Stimulated activated CD4-positive, alpha-beta T cell treated with anti-CD3 and anti-CD28 coated beads, Interleukin-12 subunit alpha, Interleukin-12 subunit beta, amount 100 ng/mL, for 48 hours (primary cell): ENCODE results near the gene FOXI3.
"Not testable (repeated sequence)": the region's sequence is repeated elsewhere in the genome, so short reads cannot be mapped to it uniquely, and the experiment has no call there.

Experiments used
- DNase-seq, 3 donors: peaks; one replicate each; pipeline ENCODE4 v3.0.0-alpha.2; 2020; ENCODE audit warnings: low read depth in 2 of 3, low spot score in 1 of 3

Gene FOXI3

DNA sequence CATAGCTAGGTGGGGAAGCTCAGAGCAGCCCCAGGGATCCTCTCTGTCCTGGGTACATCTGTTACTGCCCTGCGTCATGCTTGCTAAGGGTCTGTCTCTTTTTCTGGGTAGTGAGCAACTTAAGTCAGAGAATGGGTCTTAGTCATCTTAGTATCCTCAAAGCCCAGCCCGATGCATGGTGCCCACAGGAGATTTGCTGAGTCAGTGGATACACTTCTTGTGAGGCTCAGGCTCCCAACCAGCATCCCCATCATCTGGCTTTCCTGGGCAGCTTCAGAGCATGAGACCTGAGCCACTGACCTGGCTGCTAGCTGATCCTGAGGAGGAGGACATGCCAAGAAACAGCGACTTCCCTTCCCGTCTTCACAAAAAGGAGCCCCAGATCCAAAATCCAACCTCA lies 10.0 kb downstream of the FOXI3 start:
- DNase-seq: no peak

DNA sequence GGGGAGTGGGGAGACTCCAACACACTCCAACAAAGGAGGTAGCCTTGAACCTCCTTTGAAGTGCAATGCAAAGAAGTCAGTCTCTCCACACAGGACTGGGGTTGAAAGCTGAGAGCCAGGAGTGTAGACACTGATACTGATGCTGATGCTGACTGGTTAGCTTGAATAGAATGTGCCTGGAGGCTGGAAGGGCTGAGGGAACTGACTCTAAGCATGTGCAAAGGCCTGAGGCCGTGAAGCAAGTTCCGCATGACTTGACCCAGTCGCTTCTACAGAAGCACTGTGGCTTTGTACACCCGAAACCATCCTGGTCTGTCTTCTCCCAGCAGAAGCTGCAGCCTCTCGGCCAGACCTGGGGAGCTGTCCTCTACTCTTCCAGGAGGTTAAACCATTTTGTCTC lies 10.4 kb downstream of the FOXI3 start:
- DNase-seq: no peak

DNA sequence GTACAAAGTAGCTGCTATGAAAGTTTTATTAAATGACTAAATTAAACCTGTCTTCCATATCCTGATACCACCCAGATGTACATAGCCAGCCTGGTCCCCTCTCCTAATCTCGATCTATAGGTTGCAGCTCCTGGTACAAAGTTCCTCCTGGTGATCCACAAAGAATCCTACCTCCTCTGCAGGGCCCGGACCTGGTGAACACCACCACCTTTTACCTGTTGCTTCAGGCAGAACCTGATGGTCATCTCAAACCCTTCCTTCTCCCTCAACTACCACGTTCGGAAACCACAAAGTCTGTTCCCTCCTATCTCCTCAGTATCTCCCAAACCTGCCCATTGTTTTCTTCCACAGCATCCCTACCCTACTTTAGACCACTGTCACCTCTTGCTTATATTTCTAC lies 15.5 kb downstream of the FOXI3 start:
- DNase-seq: no peak

DNA sequence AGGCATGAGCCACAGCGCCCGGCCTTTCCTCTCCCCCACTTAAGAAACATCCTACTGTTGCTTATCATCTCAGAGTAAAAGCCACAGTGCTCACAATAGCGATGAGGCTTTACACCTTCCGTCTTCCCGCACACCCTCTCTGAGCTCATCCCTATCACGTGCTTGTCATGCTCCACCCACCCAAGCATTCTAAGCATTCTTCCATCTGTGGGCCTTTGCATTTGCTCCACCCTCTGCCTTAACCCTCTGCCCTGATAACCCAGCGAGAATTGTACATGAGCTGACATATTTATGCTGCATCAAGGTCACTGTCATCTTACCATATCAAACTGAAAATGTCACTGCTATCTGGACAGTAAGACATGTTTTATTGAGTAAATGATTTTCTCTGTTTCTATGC lies 22.6 kb downstream of the FOXI3 start:
- DNase-seq: no peak

DNA sequence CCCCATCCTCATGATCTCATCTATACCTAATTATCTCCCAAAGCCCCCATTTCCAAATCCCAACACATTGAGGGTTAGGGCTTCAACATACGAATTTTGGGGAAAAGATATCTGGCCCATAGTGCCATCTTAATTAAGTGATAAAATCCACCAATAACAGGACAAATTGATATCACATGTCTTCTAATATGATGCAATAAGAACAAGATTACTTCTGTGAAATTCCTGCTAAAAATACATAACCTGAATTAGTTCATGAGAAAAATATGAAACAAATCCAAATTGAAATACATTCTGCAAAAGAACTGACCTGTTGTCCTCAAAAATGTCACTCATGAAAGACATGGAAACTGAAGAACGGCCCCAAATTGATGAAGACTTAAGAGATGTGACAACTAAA lies 28.8 kb downstream of the FOXI3 start:
- DNase-seq: no peak

DNA sequence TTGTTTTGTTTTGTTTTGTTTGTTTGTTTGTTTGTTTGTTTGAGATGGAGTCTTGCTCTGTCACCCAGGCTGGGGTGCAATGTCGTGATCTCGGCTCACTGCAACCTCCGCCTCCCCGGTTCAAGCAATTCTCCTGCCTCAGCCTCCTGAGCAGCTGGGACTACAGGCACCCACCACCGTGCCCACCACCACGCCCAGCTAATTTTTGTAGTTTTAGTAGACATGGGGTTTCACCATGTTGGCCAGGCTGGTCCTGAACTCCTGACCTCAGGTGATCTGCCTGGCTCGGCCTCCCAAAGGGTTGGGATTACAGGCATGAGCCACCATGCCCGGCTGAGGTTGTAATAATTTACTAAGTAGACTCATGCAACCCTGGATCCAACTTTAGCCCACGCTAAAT lies 33.4 kb downstream of the FOXI3 start:
- DNase-seq: not testable (repeated sequence)

DNA sequence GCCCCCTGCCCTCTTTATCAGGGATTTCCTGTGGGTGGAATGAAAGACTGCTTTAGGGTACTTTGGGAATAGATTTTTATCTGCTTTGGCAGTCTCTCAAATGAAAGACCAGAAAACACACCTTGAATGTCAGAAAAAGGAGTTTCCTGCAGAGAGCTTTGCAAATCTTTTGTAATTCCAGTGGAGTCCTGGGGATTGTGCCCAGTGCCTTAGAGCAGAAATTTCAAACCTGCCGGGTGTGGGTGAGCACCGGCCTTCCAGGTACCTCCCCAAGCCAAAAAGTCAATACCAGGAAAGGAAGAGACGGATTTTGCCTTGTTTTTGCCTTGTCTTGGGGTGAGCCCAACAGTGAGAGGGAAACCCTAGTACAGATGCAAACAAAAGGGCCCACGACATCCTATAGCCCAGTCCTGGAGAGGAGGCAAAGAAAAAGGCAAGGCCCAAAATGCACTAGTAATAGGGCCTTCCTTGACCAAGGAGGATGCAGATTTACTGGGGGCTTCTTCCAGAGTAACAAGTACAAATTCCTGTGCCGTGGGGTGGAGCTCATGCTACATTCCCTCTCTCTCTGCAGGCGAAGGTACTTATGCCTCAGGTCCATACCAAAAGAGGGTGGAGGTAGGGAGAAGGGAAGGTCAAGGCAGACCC lies 36.4 kb downstream of the FOXI3 start:
- DNase-seq: no peak

DNA sequence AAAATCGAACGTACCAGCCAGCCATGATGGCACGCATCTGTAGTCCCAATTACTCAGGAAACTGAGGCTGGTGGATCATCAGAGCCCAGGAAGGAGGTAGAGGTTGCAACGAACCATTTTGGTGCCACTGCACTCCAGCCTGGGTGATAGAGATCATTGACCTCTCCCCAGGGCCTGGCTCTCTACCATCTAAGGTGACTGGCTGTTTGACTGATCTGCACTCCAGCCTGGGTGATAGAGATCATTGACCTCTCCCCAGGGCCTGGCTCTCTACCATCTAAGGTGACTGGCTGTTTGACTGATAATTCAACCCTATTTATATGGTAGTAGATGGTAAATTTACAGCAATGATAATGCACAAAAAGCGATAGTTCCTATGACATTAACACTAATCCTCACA lies 43.6 kb downstream of the FOXI3 start:
- not testable (repeated sequence) for DNase-seq

DNA sequence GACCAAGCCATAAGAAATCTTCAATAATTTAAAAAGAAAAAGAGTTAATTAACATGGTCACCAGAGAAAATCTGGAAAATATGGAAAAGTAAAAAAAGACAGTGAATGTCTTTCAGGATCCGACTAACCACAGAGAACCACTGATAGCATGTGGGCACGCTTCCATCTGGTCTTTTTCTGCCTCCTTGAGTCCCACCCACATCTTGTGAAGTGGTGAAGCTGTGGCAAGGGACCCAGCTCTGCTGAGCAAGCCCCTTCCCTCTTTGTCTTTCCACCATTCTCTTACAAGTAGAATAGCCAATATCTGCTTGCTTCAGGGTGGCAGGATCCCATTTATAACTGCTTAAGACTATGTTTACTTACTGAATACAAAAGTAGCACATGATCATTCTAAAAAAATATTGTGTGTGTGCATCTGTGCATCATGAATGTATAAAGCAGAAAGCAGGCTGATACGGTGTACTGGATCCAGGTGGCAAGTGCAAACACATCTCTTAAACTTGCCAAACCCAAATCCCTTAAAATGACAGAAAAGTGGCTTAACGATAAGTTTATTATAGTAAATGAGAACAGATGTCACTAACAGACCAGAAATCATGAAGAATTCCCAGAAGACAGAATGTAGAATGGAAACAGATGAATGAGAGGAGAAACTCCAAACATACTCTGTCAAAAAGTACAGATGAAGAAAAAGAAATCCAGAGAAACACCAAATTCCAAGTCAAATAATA lies 52.3 kb downstream of the FOXI3 start:
- DNase-seq: no peak

DNA sequence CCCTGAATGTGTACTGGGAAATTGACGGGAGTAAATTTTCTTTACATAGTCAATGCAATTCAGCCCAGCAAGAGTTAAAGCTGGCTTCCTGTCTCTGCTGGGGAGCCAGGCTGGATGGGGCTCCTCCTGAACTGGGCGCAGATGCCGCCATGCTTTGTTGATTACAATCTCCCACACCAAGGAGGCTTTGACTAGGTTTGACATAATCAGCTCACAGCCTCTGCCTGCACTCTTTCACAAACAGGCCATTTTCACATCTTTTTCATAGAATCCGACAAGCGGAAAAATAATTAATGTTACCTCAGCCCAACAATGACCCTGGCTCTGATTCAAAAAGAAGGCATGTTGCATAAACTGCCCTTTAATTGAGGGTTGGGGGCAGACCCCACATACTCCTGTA lies 54.3 kb downstream of the FOXI3 start:
- DNase-seq: no peak
